ENCODE results near the gene TXNL1. TPM values are rescaled to one million over a fixed set of nuclear protein-coding genes. Genes with fewer than 3 reads are reported as not detected.

Gene TXNL1
- total and polyA plus RNA-seq, 2 of the 13 experiments (the other 11 are each of a cell fraction or from before 2014, with no cell fraction given), result 41.9 to 73.1 TPM

DNA sequence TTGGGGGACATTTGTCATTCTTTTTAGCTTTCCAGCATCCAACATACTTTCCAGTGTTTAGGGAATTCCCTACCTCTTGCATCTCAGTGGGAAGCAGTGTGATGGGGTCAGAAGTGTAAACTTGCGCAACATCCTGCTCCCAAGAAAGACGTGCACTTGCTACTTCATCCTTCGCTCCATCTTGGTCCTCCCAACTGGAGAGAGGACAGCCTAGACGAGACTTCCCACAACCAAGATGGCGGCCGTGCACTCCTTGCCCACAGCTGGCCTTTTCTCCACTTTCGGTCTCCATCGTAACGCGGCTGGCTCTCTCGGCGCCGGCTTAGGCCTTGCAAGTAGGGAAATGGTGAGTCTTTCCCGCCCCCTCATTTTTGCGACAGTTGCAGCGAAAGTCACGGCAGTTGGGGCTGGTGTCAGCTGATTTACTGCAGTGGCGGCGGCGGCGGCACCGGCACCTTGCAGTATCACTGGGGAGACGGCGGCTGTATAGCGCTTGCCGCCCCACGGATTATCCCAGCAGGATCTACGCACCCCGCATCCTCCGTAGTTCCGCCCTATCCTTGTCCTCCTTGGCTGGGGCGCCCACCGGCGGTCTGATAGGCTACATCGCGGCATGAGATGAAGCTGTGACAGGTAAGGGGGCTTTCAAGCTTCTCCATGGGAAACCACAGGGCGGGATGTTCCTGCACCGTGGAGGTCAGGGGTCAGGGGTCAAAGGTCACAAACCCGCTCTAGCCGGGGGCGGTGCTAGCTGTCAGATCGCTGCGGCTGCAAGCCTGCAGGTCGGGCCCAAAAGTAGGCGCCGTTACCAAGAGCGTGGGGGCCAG is 12.8 kb upstream of the TXNL1 start, which contains the start of gene WDR7 (continued):
- TF ChIP-seq, protein P1, sequence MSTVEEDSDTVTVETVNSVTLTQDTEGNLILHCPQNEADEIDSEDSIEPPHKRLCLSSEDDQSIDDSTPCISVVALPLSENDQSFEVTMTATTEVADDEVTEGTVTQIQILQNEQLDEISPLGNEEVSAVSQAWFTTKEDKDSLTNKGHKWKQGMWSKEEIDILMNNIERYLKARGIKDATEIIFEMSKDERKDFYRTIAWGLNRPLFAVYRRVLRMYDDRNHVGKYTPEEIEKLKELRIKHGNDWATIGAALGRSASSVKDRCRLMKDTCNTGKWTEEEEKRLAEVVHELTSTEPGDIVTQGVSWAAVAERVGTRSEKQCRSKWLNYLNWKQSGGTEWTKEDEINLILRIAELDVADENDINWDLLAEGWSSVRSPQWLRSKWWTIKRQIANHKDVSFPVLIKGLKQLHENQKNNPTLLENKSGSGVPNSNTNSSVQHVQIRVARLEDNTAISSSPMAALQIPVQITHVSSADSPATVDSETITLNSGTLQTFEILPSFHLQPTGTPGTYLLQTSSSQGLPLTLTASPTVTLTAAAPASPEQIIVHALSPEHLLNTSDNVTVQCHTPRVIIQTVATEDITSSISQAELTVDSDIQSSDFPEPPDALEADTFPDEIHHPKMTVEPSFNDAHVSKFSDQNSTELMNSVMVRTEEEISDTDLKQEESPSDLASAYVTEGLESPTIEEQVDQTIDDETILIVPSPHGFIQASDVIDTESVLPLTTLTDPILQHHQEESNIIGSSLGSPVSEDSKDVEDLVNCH (CRISPR knock-in tag; IDR thresholded peaks at IDR 0.05), result no peak
- no peak for TF ChIP-seq TSC22D2 (CRISPR knock-in tag; IDR thresholded peaks at IDR 0.05; ENCODE audit: borderline replicate concordance)
- TF ChIP-seq ATF7 (IDR thresholded peaks at IDR 0.05), result no peak
- no peak; the same call in 1 of the 2 replicates for TF ChIP-seq ATF7 (CRISPR knock-in tag; IDR thresholded peaks at IDR 0.05)
- peak; percentile 76 for TF ChIP-seq POLR2G (IDR thresholded peaks at IDR 0.05; ENCODE audit: low read depth, low read length)
- TF ChIP-seq, protein P2, sequence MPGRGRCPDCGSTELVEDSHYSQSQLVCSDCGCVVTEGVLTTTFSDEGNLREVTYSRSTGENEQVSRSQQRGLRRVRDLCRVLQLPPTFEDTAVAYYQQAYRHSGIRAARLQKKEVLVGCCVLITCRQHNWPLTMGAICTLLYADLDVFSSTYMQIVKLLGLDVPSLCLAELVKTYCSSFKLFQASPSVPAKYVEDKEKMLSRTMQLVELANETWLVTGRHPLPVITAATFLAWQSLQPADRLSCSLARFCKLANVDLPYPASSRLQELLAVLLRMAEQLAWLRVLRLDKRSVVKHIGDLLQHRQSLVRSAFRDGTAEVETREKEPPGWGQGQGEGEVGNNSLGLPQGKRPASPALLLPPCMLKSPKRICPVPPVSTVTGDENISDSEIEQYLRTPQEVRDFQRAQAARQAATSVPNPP (CRISPR knock-in tag; IDR thresholded peaks at IDR 0.05), result no peak
- no peak for TF ChIP-seq SYNCRIP (IDR thresholded peaks at IDR 0.05; ENCODE audit: insufficient read depth, low read depth, low read length)
- TF ChIP-seq ZNF224 (CRISPR knock-in tag; IDR thresholded peaks at IDR 0.05), result peak; percentile 93; the same call in 1 of the 2 replicates
- TF ChIP-seq MTA3 (CRISPR knock-in tag; IDR thresholded peaks at IDR 0.05), result no peak
- TF ChIP-seq ZNF546 (CRISPR knock-in tag; conservative IDR thresholded peaks at IDR 0.05), result no peak
- TF ChIP-seq SP4 (CRISPR knock-in tag; IDR thresholded peaks at IDR 0.05), result peak; percentile 21; the same call in 1 of the 2 replicates
- TF ChIP-seq, protein P3, sequence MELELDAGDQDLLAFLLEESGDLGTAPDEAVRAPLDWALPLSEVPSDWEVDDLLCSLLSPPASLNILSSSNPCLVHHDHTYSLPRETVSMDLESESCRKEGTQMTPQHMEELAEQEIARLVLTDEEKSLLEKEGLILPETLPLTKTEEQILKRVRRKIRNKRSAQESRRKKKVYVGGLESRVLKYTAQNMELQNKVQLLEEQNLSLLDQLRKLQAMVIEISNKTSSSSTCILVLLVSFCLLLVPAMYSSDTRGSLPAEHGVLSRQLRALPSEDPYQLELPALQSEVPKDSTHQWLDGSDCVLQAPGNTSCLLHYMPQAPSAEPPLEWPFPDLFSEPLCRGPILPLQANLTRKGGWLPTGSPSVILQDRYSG (CRISPR knock-in tag; IDR thresholded peaks at IDR 0.05), result no peak
- no peak for TF ChIP-seq ZSCAN12 (CRISPR knock-in tag; IDR thresholded peaks at IDR 0.05)
- TF ChIP-seq, protein P4, sequence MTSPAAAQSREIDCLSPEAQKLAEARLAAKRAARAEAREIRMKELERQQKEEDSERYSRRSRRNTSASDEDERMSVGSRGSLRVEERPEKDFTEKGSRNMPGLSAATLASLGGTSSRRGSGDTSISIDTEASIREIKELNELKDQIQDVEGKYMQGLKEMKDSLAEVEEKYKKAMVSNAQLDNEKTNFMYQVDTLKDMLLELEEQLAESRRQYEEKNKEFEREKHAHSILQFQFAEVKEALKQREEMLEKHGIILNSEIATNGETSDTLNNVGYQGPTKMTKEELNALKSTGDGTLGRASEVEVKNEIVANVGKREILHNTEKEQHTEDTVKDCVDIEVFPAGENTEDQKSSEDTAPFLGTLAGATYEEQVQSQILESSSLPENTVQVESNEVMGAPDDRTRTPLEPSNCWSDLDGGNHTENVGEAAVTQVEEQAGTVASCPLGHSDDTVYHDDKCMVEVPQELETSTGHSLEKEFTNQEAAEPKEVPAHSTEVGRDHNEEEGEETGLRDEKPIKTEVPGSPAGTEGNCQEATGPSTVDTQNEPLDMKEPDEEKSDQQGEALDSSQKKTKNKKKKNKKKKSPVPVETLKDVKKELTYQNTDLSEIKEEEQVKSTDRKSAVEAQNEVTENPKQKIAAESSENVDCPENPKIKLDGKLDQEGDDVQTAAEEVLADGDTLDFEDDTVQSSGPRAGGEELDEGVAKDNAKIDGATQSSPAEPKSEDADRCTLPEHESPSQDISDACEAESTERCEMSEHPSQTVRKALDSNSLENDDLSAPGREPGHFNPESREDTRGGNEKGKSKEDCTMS (CRISPR knock-in tag; conservative IDR thresholded peaks at IDR 0.05), result no peak
- no peak for TF ChIP-seq ATM (IDR thresholded peaks at IDR 0.05; ENCODE audit: borderline replicate concordance)
- peak; percentile 82; the same call in 1 of the 2 replicates for TF ChIP-seq YEATS2 (CRISPR knock-in tag; IDR thresholded peaks at IDR 0.05; ENCODE audit: borderline replicate concordance)
- TF ChIP-seq, protein P5, sequence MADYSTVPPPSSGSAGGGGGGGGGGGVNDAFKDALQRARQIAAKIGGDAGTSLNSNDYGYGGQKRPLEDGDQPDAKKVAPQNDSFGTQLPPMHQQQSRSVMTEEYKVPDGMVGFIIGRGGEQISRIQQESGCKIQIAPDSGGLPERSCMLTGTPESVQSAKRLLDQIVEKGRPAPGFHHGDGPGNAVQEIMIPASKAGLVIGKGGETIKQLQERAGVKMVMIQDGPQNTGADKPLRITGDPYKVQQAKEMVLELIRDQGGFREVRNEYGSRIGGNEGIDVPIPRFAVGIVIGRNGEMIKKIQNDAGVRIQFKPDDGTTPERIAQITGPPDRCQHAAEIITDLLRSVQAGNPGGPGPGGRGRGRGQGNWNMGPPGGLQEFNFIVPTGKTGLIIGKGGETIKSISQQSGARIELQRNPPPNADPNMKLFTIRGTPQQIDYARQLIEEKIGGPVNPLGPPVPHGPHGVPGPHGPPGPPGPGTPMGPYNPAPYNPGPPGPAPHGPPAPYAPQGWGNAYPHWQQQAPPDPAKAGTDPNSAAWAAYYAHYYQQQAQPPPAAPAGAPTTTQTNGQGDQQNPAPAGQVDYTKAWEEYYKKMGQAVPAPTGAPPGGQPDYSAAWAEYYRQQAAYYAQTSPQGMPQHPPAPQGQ (CRISPR knock-in tag; IDR thresholded peaks at IDR 0.05; ENCODE audit: borderline replicate concordance), result no peak
- TF ChIP-seq, protein P6, sequence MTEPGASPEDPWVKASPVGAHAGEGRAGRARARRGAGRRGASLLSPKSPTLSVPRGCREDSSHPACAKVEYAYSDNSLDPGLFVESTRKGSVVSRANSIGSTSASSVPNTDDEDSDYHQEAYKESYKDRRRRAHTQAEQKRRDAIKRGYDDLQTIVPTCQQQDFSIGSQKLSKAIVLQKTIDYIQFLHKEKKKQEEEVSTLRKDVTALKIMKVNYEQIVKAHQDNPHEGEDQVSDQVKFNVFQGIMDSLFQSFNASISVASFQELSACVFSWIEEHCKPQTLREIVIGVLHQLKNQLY (CRISPR knock-in tag; IDR thresholded peaks at IDR 0.05), result no peak
- TF ChIP-seq ZC3H13 (CRISPR knock-in tag; IDR thresholded peaks at IDR 0.05), result peak; percentile 78; the same call in 1 of the 2 replicates

All from HepG2 (cell line).